ENCODE results near the gene DUS3L. TPM values are rescaled to one million over a fixed set of nuclear protein-coding genes. Genes with fewer than 3 reads are reported as not detected.

DUS3L gene
- total RNA-seq, 1 donor from 2014 or later: 35.1 TPM

- peak; percentile 27 for TF ChIP-seq CTCF (conservative IDR thresholded peaks at IDR 0.05; ENCODE audit: low read depth, low read length)
- DNase-seq (ENCODE audit: low read depth): no peak
- no peak overlapping the region for H3K4me3 ChIP-seq (ENCODE audit: low read depth, low read length)
Observed at GRCh38 chr19:5832061-5832460, 41.1 kb upstream of the DUS3L start.

- TF ChIP-seq CTCF (conservative IDR thresholded peaks at IDR 0.05; ENCODE audit: low read depth, low read length): no peak
- no peak for DNase-seq (ENCODE audit: low read depth)
- H3K4me3 ChIP-seq (ENCODE audit: low read depth, low read length): no peak overlapping the region
Observed at GRCh38 chr19:5831159-5831558, 40.2 kb upstream of the DUS3L start.

GRCh38 chr19:5829567-5830310 lies 38.8 kb upstream of the DUS3L start:
- no peak for TF ChIP-seq CTCF (conservative IDR thresholded peaks at IDR 0.05; ENCODE audit: low read depth, low read length)
- peak overlapping the region; percentile 97 for H3K4me3 ChIP-seq (ENCODE audit: low read depth, low read length)

GRCh38 chr19:5828661-5829566 lies 38.0 kb upstream of the DUS3L start:
- TF ChIP-seq CTCF (conservative IDR thresholded peaks at IDR 0.05; ENCODE audit: low read depth, low read length): peak; percentile 15
- DNase-seq (ENCODE audit: low read depth): no peak
- H3K4me3 ChIP-seq (ENCODE audit: low read depth, low read length): peak overlapping the region; percentile 97

More at GRCh38 chr19:5829567-5830310, 38.8 kb upstream of the DUS3L start:
- no peak for DNase-seq (ENCODE audit: low read depth)

- TF ChIP-seq CTCF (conservative IDR thresholded peaks at IDR 0.05; ENCODE audit: low read depth, low read length): no peak
- peak; percentile 40 for DNase-seq (ENCODE audit: low read depth)
- H3K4me3 ChIP-seq (ENCODE audit: low read depth, low read length): peak overlapping the region; percentile 97
Observed at GRCh38 chr19:5827891-5828660, 37.1 kb upstream of the DUS3L start.

- DNase-seq (ENCODE audit: low read depth): no peak
- peak overlapping the region; percentile 97 for H3K4me3 ChIP-seq (ENCODE audit: low read depth, low read length)
- TF ChIP-seq CTCF (conservative IDR thresholded peaks at IDR 0.05; ENCODE audit: low read depth, low read length): no peak
Observed at GRCh38 chr19:5827342-5827890, 36.5 kb upstream of the DUS3L start.
